HEK293 (cell line): Measurements from ENCODE around the gene CCDC78.
A peak's percentile ranks its signal among the peaks of the same experiment; 100 is the strongest.
"Not testable (repeated sequence)": the region's sequence is repeated elsewhere in the genome, so short reads cannot be mapped to it uniquely, and the experiment has no call there.

ENCODE experiments used
- CTCF ChIA-PET: fragments of 350-600 bp; formaldehyde crosslinking; extraction: SDS; loops from one replicate; lab custom pipeline; 2021; ENCODE audit warnings: antibody characterized with exemption; lab: Yijun Ruan, JAX
- POLR2A ChIA-PET: fragments of 300-600 bp; formaldehyde crosslinking; extraction: SDS; loops from one replicate; lab custom pipeline; 2020; ENCODE audit warnings: antibody characterized with exemption, inconsistent platforms; lab: Yijun Ruan, JAX
- H3K27ac ChIP-seq: fragments of 200-500 bp; sonication (Bioruptor generic); 2 replicates; pipeline ENCODE4 v1.5.1; 2014; ENCODE audit warnings: low read depth, low read length, control low read depth, inconsistent platforms; ENCODE audit errors: extremely low read depth
- H3K36me3 ChIP-seq, 2 experiments: fragments of 200-500 bp in 1 of 2; sonication (Bioruptor generic) in 1 of 2; 1 replicate in 1 of 2; 2 replicates in 1 of 2; pipeline ENCODE4 v1.5.1; 2014 to 2017; ENCODE audit warnings: inconsistent platforms in 2 of 2, low read length in 2 of 2; ENCODE audit not compliant: control insufficient read depth in 2 of 2, insufficient read depth in 1 of 2
- H3K4me1 ChIP-seq: fragments of 200-500 bp; sonication (Bioruptor generic); 2 replicates; pipeline ENCODE4 v1.5.1; 2014; ENCODE audit warnings: mild to moderate bottlenecking, low read length, inconsistent platforms; ENCODE audit not compliant: control insufficient read depth, insufficient read depth
- H3K4me3 ChIP-seq: 2 replicates; pipeline ENCODE4 v1.5.1; 2011; ENCODE audit warnings: low read depth, mild to moderate bottlenecking, control low read depth, low read length, moderate library complexity
- H3K9me3 ChIP-seq: fragments of 200-500 bp; sonication (Bioruptor generic); 2 replicates; pipeline ENCODE4 v1.5.1; 2014; ENCODE audit warnings: low read depth, low read length, inconsistent platforms; ENCODE audit not compliant: control insufficient read depth, insufficient read depth
- EGR2 ChIP-seq: fragments of 450-650 bp; formaldehyde crosslinking; IDR thresholded peaks from 2 replicates; pipeline ENCODE4 v1.5.1; 2016; ENCODE audit warnings: low read depth, missing biosample characterization, missing genetic modification characterization
- IKZF3 ChIP-seq: fragments of 450-650 bp; IDR thresholded peaks from 2 replicates; pipeline ENCODE4 v1.5.0; 2018; ENCODE audit warnings: missing biosample characterization, mild to moderate bottlenecking, missing genetic modification characterization, moderate library complexity
- PRDM10 ChIP-seq: fragments of 450-650 bp; formaldehyde crosslinking; IDR thresholded peaks from 2 replicates; pipeline ENCODE4 v1.5.1; 2016; ENCODE audit warnings: missing biosample characterization, missing genetic modification characterization
- ZBTB7A ChIP-seq: fragments of 450-650 bp; formaldehyde crosslinking; IDR thresholded peaks from 2 replicates; pipeline ENCODE4 v1.5.1; 2016; ENCODE audit warnings: low read depth, missing biosample characterization, missing genetic modification characterization
- ZEB2 ChIP-seq: fragments of 450-650 bp; formaldehyde crosslinking; IDR thresholded peaks from 2 replicates; pipeline ENCODE4 v1.5.1; 2016; ENCODE audit warnings: missing biosample characterization, missing genetic modification characterization
- ZFHX2 ChIP-seq: fragments of 450-650 bp; formaldehyde crosslinking; conservative IDR thresholded peaks from 2 replicates; pipeline ENCODE4 v1.5.1; 2016; ENCODE audit warnings: missing biosample characterization, missing genetic modification characterization
- ZNF112 ChIP-seq: fragments of 450-650 bp; formaldehyde crosslinking; IDR thresholded peaks from 2 replicates; pipeline ENCODE4 v1.5.0; 2017; ENCODE audit warnings: missing biosample characterization, missing genetic modification characterization
- ZNF211 ChIP-seq: fragments of 450-650 bp; formaldehyde crosslinking; IDR thresholded peaks from 2 replicates; pipeline ENCODE4 v1.5.1; 2016; ENCODE audit warnings: low read depth, missing biosample characterization, missing genetic modification characterization
- ZNF221 ChIP-seq: fragments of 450-650 bp; formaldehyde crosslinking; IDR thresholded peaks from 2 replicates; pipeline ENCODE4 v1.5.1; 2017; ENCODE audit warnings: missing biosample characterization, missing genetic modification characterization, borderline replicate concordance
- ZNF350 ChIP-seq: fragments of 450-650 bp; formaldehyde crosslinking; IDR thresholded peaks from 2 replicates; pipeline ENCODE4 v1.5.0; 2017; ENCODE audit warnings: missing biosample characterization, mild to moderate bottlenecking, missing genetic modification characterization
- ZNF518A ChIP-seq: fragments of 450-650 bp; formaldehyde crosslinking; conservative IDR thresholded peaks from 2 replicates; pipeline ENCODE4 v1.5.1; 2016; ENCODE audit warnings: low read depth, missing biosample characterization, missing genetic modification characterization
- ZNF548 ChIP-seq: fragments of 450-650 bp; formaldehyde crosslinking; IDR thresholded peaks from 2 replicates; pipeline ENCODE4 v1.5.1; 2016; ENCODE audit warnings: missing biosample characterization, missing genetic modification characterization
- ZNF621 ChIP-seq: fragments of 450-650 bp; formaldehyde crosslinking; IDR thresholded peaks from 2 replicates; pipeline ENCODE4 v1.5.1; 2017; ENCODE audit warnings: missing biosample characterization, missing genetic modification characterization

CCDC78 gene

GRCh38 chr16:743794-744500 lies 17.7 kb upstream of the CCDC78 start:
- H3K27ac ChIP-seq, result no peak overlapping the region
- TF ChIP-seq ZNF221 (tag by site-specific recombination), result no peak
- TF ChIP-seq ZFHX2 (tag by site-specific recombination), result 0 out of 2 replicates have a peak, but pooled peaks have one; percentile 29
- TF ChIP-seq PRDM10 (tag by site-specific recombination), result peak; percentile 54; the same call in 1 of the 2 replicates
- peak; percentile 40 for TF ChIP-seq EGR2
- no peak overlapping the region for H3K4me3 ChIP-seq
- peaks cover 0 to 4% of the 10 kb centered on the region in 2 experiments; a peak in 2 of 3 replicates for H3K36me3 ChIP-seq
- H3K9me3 ChIP-seq, result no peaks in the 10 kb centered on the region
- 0 out of 2 replicates have a peak, but pooled peaks cover 2% of the 10 kb centered on the region for H3K4me1 ChIP-seq
- ChIA-PET CTCF (interaction anchor here (0.6 to 3.8 kb wide), 8 partner anchors 14 to 44 kb away, joined by 3 to 11 read pairs (median 3); partner anchors contain the start of genes CHTF18 and RPUSD1), POLR2A (no interaction called here)

GRCh38 chr16:742894-743293 lies 16.7 kb upstream of the CCDC78 start:
- H3K4me1 ChIP-seq, POLR2A ChIA-PET, H3K4me3 ChIP-seq, H3K9me3 ChIP-seq, H3K36me3 ChIP-seq, H3K27ac ChIP-seq: not testable (repeated sequence)
- CTCF ChIA-PET, result interaction anchor here (0.9 to 3.8 kb wide), 4 partner anchors 24 to 42 kb away, joined by 3 to 11 read pairs (median 4); no protein-coding TSS in a partner anchor

- ChIA-PET POLR2A (no interaction called here), CTCF (interaction anchor here (1.4 to 3.2 kb wide), 3 partner anchors 15 to 44 kb away, joined by 5 to 16 read pairs (median 12); no protein-coding TSS in a partner anchor)
- no peak for TF ChIP-seq ZNF621
- peak; percentile 50; the same call in 1 of the 2 replicates for TF ChIP-seq ZEB2 (tag by site-specific recombination)
- TF ChIP-seq ZBTB7A (tag by site-specific recombination), result no peak
- no peak for TF ChIP-seq ZNF350
- TF ChIP-seq ZNF112 (tag by site-specific recombination), result no peak
- Histone ChIP-seq H3K27ac (no peak overlapping the region), H3K9me3 (no peaks in the 10 kb centered on the region), H3K36me3 (peaks cover 3 to 14% of the 10 kb centered on the region in 2 experiments; a peak in 2 of 3 replicates), H3K4me1 (0 out of 2 replicates have a peak, but pooled peaks cover 2% of the 10 kb centered on the region), H3K4me3 (no peak overlapping the region)
Observed at GRCh38 chr16:741986-742629, 15.9 kb upstream of the CCDC78 start.

- peak within 1 kb of the TSS; percentile 80 for H3K4me3 ChIP-seq
- H3K27ac ChIP-seq, result peak within 1 kb of the TSS; percentile 67; the same call in 1 of the 2 replicates
- ChIA-PET CTCF (interaction anchor here (0.5 to 3.2 kb wide), 13 partner anchors 8 to 390 kb away, joined by 3 to 16 read pairs (median 4); partner anchors contain the start of genes ANTKMT, CCDC78 and HAGHL), POLR2A (interaction anchor here (0.7 to 1.7 kb wide), 9 partner anchors 9 to 48 kb away, joined by 3 to 11 read pairs (median 4); partner anchors contain the start of genes ANTKMT and CHTF18)
- no peaks in the 10 kb centered on the region for H3K9me3 ChIP-seq
- peaks cover 3 to 25% of the 10 kb centered on the region in 2 experiments; a peak in 2 of 3 replicates for H3K36me3 ChIP-seq
- H3K4me1 ChIP-seq, result 0 out of 2 replicates have a peak, but pooled peaks cover 2% of the 10 kb centered on the region
- TF ChIP-seq ZNF211 (no peak), ZNF548 (tag by site-specific recombination) (no peak), ZNF518A (tag by site-specific recombination) (peak; percentile 38; the same call in 1 of the 2 replicates), IKZF3 (0 out of 2 replicates have a peak, but pooled peaks have one; percentile 19)
Observed at GRCh38 chr16:740764-741505, 14.7 kb upstream of the CCDC78 start, which contains the start of gene CIAO3. Gene CIAO3 (minus strand): TSS chr16:740997. CDS start chr16:740985, 12 bp downstream.
